ENCODE data around the gene AUTS2. TPM values are rescaled to one million over a fixed set of nuclear protein-coding genes. Genes with fewer than 3 reads are reported as not detected.

The AUTS2 gene
- polyA plus RNA-seq, 3 donors: 0.08 to 0.35 TPM; not detected in 1

GRCh38 chr7:70159121-70159520, 560.8 kb downstream of the AUTS2 start:
- Histone ChIP-seq H3K27me3 (ENCODE audit: control insufficient read depth in 2 of 2, insufficient read depth in 2 of 2, low read length in 2 of 2) (no peaks in the 10 kb centered on the region), H3K4me3 (replicated peaks in 1 of 3; ENCODE audit: low read depth in 2 of 3, low read length in 3 of 3) (no peak overlapping the region), H3K9me3 (replicated peaks in 1 of 2; ENCODE audit: control insufficient read depth in 1 of 2, insufficient read depth in 1 of 2, low read length in 2 of 2) (no peaks in the 10 kb centered on the region), H3K27ac (ENCODE audit: low read depth in 1 of 2, low read length in 2 of 2) (no peak overlapping the region), H4K20me1 (ENCODE audit: insufficient read depth, low read length) (no peaks in the 10 kb centered on the region), H3K36me3 (replicated peaks in 1 of 2; ENCODE audit: control insufficient read depth in 1 of 2, insufficient read depth in 2 of 2, low read length in 2 of 2) (no peaks in the 10 kb centered on the region), H3K9ac (ENCODE audit: insufficient read depth, low read length, poor library complexity, severe bottlenecking) (no peak overlapping the region), H3K4me1 (ENCODE audit: control insufficient read depth in 1 of 2, insufficient read depth in 2 of 2, low read length in 2 of 2) (no peaks in the 10 kb centered on the region), H2AFZ (ENCODE audit: insufficient read depth, low read depth, low read length, poor library complexity, severe bottlenecking) (no peak overlapping the region), H3K79me2 (ENCODE audit: insufficient read depth, low read length) (no peaks in the 10 kb centered on the region), H3K4me2 (replicated peaks; ENCODE audit: extremely low read depth, low read length, poor library complexity, severe bottlenecking) (no peak overlapping the region)
- H3K27ac Mint-ChIP-seq: no peak overlapping the region
- no CpG with 5 or more reads among the region's 3 CpGs for WGBS (ENCODE audit: insufficient coverage)
- H3K4me3 Mint-ChIP-seq: no peak overlapping the region
- H3K4me1 Mint-ChIP-seq: no peaks in the 10 kb centered on the region
- TF ChIP-seq, protein P1, sequence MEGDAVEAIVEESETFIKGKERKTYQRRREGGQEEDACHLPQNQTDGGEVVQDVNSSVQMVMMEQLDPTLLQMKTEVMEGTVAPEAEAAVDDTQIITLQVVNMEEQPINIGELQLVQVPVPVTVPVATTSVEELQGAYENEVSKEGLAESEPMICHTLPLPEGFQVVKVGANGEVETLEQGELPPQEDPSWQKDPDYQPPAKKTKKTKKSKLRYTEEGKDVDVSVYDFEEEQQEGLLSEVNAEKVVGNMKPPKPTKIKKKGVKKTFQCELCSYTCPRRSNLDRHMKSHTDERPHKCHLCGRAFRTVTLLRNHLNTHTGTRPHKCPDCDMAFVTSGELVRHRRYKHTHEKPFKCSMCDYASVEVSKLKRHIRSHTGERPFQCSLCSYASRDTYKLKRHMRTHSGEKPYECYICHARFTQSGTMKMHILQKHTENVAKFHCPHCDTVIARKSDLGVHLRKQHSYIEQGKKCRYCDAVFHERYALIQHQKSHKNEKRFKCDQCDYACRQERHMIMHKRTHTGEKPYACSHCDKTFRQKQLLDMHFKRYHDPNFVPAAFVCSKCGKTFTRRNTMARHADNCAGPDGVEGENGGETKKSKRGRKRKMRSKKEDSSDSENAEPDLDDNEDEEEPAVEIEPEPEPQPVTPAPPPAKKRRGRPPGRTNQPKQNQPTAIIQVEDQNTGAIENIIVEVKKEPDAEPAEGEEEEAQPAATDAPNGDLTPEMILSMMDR (IDR thresholded peaks at IDR 0.05): no peak
- intact Hi-C loops (cut with micrococcal nuclease): no loop called here
- no peaks in the 10 kb centered on the region for H3K36me3 Mint-ChIP-seq
- DNase-seq: no peak
- H3K27me3 Mint-ChIP-seq (ENCODE audit: low read depth in 3 of 3): peaks cover 0 to 5% (median 4%) of the 10 kb centered on the region in 3 donors
- no peaks in the 10 kb centered on the region for H3K9me3 Mint-ChIP-seq

DNA sequence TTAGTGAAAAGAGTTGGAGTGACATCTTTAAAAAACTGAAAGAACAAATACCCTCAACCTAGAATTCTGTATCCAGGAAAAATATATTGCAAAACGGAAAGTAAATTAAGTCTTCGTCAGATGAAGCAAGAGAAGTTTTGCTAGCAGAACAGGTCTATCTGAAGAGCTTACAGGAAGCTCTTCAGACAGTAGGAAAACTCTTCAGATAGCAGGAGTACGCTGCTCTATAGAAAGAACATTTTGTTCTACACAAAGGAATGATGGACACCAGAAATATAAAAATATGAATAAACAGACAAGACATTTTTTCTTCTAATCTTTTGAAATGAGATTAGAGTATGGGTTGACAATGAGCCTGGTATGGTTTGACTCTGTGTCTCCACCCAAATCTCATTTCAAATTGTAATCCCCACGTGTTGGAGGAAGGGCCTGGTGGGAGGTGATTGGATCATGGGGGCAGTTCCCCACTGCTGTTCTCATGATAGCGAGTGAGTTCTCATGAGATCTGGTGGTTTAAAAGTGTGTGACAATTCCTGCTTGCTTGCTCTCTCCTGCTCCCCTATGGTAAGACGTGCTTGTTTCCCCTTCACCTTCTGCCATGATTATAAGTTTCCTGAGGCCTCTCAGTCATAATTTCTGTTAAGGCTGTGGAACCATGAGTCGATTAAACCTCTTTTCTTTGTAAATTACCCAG, 567.3 kb downstream of the AUTS2 start:
- H3K4me1 ChIP-seq (ENCODE audit: control insufficient read depth in 1 of 2, insufficient read depth in 2 of 2, low read length in 2 of 2): no peaks in the 10 kb centered on the region
- H3K9me3 ChIP-seq (replicated peaks in 1 of 2; ENCODE audit: control insufficient read depth in 1 of 2, insufficient read depth in 1 of 2, low read length in 2 of 2): peaks cover 0 to 3% of the 10 kb centered on the region in 2 donors
- H3K9ac ChIP-seq (ENCODE audit: insufficient read depth, low read length, poor library complexity, severe bottlenecking): no peak overlapping the region
- H3K4me1 Mint-ChIP-seq: no peaks in the 10 kb centered on the region
- H3K79me2 ChIP-seq (ENCODE audit: insufficient read depth, low read length): no peaks in the 10 kb centered on the region
- H3K4me3 ChIP-seq (replicated peaks in 1 of 3; ENCODE audit: low read depth in 2 of 3, low read length in 3 of 3): no peak overlapping the region
- H3K27me3 ChIP-seq (ENCODE audit: control insufficient read depth in 2 of 2, insufficient read depth in 2 of 2, low read length in 2 of 2): no peaks in the 10 kb centered on the region
- H3K27me3 Mint-ChIP-seq (ENCODE audit: low read depth in 3 of 3): peaks cover 3 to 11% (median 4%) of the 10 kb centered on the region in 3 donors
- H3K9me3 Mint-ChIP-seq: peaks cover 0 to 17% (median 6%) of the 10 kb centered on the region in 7 donors
- H3K27ac ChIP-seq (ENCODE audit: low read depth in 1 of 2, low read length in 2 of 2): no peak overlapping the region
- intact Hi-C loops (cut with micrococcal nuclease): no loop called here
- no peak overlapping the region for H3K4me3 Mint-ChIP-seq
- DNase-seq: no peak
- 100% methylated on average over 1 of the region's 7 CpGs for WGBS (ENCODE audit: insufficient coverage)
- no peaks in the 10 kb centered on the region for H3K36me3 ChIP-seq (replicated peaks in 1 of 2; ENCODE audit: control insufficient read depth in 1 of 2, insufficient read depth in 2 of 2, low read length in 2 of 2)
- H3K36me3 Mint-ChIP-seq: peaks cover 0 to 3% of the 10 kb centered on the region in 2 donors
- TF ChIP-seq, protein P1 (IDR thresholded peaks at IDR 0.05): no peak
- no peak overlapping the region for H3K4me2 ChIP-seq (replicated peaks; ENCODE audit: extremely low read depth, low read length, poor library complexity, severe bottlenecking)
- H3K27ac Mint-ChIP-seq: no peak overlapping the region
- H2AFZ ChIP-seq (ENCODE audit: insufficient read depth, low read depth, low read length, poor library complexity, severe bottlenecking): no peak overlapping the region
- no peaks in the 10 kb centered on the region for H4K20me1 ChIP-seq (ENCODE audit: insufficient read depth, low read length)

All from CD14-positive monocyte (primary cell).